Mesothelial cell of epicardium (in vitro differentiated cells): Measurements from ENCODE around the gene ADRB1. TPM values are rescaled to one million over a fixed set of nuclear protein-coding genes. Genes with fewer than 3 reads are reported as not detected.

Experiments used
- DNase-seq, 2 experiments: peaks; one replicate each; pipeline ENCODE4 v3.0.0; 2021; ENCODE audit warnings: low spot score in 2 of 2; ENCODE audit not compliant: unreplicated experiment in 2 of 2
- H3K27ac Mint-ChIP-seq: 2 replicates; pipeline ENCODE4 v1.8.0; 2021; ENCODE audit warnings: mixed read lengths
- H3K27me3 Mint-ChIP-seq: 2 replicates; pipeline ENCODE4 v1.8.0; 2021; ENCODE audit warnings: low read depth, mixed read lengths
- H3K36me3 Mint-ChIP-seq: 2 replicates; pipeline ENCODE4 v1.8.0; 2021; ENCODE audit warnings: mixed read lengths
- H3K4me1 Mint-ChIP-seq: 2 replicates; pipeline ENCODE4 v1.8.0; 2021; ENCODE audit warnings: mixed read lengths
- H3K4me3 Mint-ChIP-seq: 2 replicates; pipeline ENCODE4 v1.8.0; 2021; ENCODE audit warnings: mild to moderate bottlenecking, moderate library complexity, mixed read lengths
- H3K9me3 Mint-ChIP-seq: 2 replicates; pipeline ENCODE4 v1.8.0; 2021; ENCODE audit warnings: mixed read lengths
- total RNA-seq: library from RNA; stranded (reverse); gene quantifications from 3 replicates; pipeline ENCODE4 v1.2.1, GENCODE V29; 2021
- TF ChIP-seq, protein P1 (sequence below): fragments of 200-600 bp; sonication (generic); IDR thresholded peaks from one replicate; pipeline ENCODE4 v1.5.0; 2021; ENCODE audit warnings: antibody characterized with exemption; ENCODE audit not compliant: unreplicated experiment

ADRB1 gene
- total RNA-seq, 1 donor from 2014 or later = 0.18 TPM

DNA sequence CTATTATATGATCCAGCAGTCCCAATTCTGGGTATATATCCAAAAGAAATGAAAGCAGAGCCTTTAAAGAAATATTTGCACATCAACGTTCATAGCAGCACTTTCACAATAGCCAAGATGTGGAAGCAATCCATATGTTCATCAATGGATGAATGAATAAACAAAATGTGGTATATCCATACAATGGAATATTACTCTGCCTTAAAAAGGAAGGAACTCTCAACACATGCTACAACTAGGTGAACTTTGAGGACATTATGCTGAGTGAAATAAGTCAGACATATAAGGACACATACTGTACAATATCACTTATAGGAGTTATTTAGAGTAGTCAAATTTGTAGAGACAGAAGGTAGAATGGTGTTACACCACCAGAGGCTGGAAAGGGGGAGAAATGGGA lies 28.0 kb upstream of the ADRB1 start:
- H3K27me3 Mint-ChIP-seq = peaks cover 43% of the 10 kb centered on the region

DNA sequence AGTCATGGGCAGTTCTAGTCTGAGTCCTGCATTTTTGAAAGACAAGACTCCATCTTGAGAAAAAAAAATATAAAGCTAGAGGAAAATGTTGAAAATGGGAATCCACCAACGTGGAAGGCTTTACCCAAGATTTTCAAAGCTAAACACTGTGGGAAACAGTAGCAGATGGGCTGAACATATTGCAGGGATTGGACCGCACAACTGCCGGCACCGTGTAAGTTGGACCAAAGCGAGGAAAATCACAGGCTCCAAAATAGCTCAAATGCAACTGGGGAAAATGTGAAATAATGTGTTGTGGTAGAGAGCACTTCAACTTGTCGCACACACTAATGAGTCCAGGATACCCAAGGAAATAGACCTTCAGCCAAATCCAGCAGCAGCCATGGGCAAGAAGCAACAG lies 26.4 kb upstream of the ADRB1 start:
- Mint-ChIP-seq H3K27me3 (peaks cover 43% of the 10 kb centered on the region), H3K9me3 (peaks cover 11% of the 10 kb centered on the region), H3K27ac (no peak overlapping the region), H3K4me1 (peaks cover 14% of the 10 kb centered on the region), H3K36me3 (no peaks in the 10 kb centered on the region), H3K4me3 (no peak overlapping the region)
- DNase-seq = no peak
- TF ChIP-seq, protein P1, sequence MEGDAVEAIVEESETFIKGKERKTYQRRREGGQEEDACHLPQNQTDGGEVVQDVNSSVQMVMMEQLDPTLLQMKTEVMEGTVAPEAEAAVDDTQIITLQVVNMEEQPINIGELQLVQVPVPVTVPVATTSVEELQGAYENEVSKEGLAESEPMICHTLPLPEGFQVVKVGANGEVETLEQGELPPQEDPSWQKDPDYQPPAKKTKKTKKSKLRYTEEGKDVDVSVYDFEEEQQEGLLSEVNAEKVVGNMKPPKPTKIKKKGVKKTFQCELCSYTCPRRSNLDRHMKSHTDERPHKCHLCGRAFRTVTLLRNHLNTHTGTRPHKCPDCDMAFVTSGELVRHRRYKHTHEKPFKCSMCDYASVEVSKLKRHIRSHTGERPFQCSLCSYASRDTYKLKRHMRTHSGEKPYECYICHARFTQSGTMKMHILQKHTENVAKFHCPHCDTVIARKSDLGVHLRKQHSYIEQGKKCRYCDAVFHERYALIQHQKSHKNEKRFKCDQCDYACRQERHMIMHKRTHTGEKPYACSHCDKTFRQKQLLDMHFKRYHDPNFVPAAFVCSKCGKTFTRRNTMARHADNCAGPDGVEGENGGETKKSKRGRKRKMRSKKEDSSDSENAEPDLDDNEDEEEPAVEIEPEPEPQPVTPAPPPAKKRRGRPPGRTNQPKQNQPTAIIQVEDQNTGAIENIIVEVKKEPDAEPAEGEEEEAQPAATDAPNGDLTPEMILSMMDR = no peak

More for the DNA sequence above, 28.0 kb upstream of the ADRB1 start:
- H3K4me1 Mint-ChIP-seq = peaks cover 2% of the 10 kb centered on the region
- no peak for DNase-seq
- no peak overlapping the region for H3K27ac Mint-ChIP-seq
- TF ChIP-seq, protein P1 = no peak
- H3K4me3 Mint-ChIP-seq = no peak overlapping the region
- peaks cover 11% of the 10 kb centered on the region for H3K9me3 Mint-ChIP-seq
- H3K36me3 Mint-ChIP-seq = no peaks in the 10 kb centered on the region

- Mint-ChIP-seq H3K36me3 (no peaks in the 10 kb centered on the region), H3K27me3 (peaks cover 37% of the 10 kb centered on the region), H3K27ac (no peak overlapping the region), H3K4me3 (no peak overlapping the region), H3K9me3 (peaks cover 11% of the 10 kb centered on the region), H3K4me1 (peaks cover 20% of the 10 kb centered on the region)
- no peak for DNase-seq
- TF ChIP-seq, protein P1 = no peak
These were observed 25.8 kb upstream of the ADRB1 start for GRCh38 chr10:114017873-114018272.

DNA sequence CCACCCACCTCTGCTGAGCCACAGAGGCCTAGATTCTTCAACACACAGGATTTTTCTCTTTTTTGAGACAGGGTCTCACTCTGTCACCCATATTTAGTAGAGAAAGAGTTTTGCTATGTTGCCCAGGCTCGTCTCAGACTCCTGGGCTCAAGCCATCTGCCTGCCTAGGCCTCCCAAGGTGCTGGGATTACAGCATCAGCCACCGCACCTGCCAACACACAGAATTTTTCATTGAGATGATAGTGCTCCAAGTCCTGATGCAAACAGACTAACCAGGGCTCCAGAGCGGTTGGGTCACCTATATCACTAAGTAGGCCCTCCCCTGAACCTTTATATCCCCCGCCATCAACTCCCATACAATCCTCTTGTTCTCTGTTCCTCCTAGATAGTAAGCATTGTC lies 24.4 kb upstream of the ADRB1 start:
- DNase-seq = no peak
- Mint-ChIP-seq H3K4me1 (peaks cover 28% of the 10 kb centered on the region), H3K9me3 (peaks cover 11% of the 10 kb centered on the region), H3K4me3 (no peak overlapping the region), H3K36me3 (no peaks in the 10 kb centered on the region), H3K27ac (no peak overlapping the region), H3K27me3 (peaks cover 34% of the 10 kb centered on the region)
- TF ChIP-seq, protein P1 = no peak

DNA sequence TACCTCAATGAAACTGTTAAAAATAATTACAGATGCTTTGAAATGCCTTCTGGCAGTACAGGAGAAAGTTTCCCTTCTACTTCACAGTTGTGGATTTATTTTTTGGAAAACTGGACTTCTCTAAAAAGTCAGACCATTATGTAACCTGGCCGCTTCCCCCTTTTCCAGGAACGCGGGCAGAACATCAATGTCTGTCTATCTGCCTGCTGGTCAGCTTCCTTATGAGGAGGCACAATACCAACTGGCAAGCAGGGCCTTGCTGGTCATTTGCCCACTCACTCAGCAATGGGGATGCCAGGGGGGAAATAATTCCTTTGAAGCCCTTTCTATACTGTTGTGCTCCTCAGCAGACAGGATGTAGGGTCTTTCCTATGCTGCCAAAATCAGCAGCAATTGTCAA lies 22.5 kb upstream of the ADRB1 start:
- H3K4me3 Mint-ChIP-seq = no peak overlapping the region
- H3K27me3 Mint-ChIP-seq = peaks cover 32% of the 10 kb centered on the region
- no peak for DNase-seq
- peaks cover 37% of the 10 kb centered on the region for H3K4me1 Mint-ChIP-seq
- no peaks in the 10 kb centered on the region for H3K36me3 Mint-ChIP-seq
- H3K9me3 Mint-ChIP-seq = peaks cover 2% of the 10 kb centered on the region
- TF ChIP-seq, protein P1 = no peak
- no peak overlapping the region for H3K27ac Mint-ChIP-seq
